ENCODE data around the gene SLC15A3.

DNA sequence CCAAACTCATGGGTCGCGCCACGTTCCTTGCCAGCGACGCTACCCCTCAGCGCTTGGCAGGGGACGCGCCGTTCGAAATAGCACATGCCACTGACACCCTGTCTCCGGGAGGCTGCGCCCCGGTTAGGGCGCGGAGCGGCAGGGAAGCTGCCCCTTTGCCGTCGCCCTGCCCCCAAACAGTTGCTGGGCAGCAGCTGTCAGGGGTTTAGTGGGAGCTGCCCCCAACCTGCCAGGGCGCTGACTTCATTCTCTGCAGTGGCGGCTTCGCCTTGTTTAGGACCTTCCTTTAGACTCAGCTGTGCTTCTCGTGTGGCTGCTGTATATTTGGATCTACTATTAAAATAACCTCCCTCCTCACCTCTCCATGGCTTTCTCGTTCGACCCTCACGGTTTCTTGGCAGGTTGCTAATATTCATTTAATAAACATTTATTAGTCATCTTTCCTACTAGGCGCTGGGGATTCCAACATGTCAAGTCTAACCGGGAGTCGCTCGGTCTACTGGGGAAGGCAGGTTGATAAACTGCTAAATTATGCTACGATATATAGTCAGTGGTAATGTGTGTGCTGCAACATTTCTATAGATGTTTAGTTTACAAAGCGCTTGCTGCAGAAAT, 37.2 kb downstream of the SLC15A3 start:
- TF ChIP-seq CTCF (IDR thresholded peaks at IDR 0.05; ENCODE audit: low read length) (no peak), EZH2 (IDR thresholded peaks at IDR 0.05; ENCODE audit: borderline replicate concordance, low read length) (no peak)
